ENCODE data around the gene COQ9. TPM values are rescaled to one million over a fixed set of nuclear protein-coding genes. Genes with fewer than 3 reads are reported as not detected.

Gene COQ9
- total RNA-seq, 4 donors from 2014 or later: 41.8 to 112 (median 76.1) TPM

DNA sequence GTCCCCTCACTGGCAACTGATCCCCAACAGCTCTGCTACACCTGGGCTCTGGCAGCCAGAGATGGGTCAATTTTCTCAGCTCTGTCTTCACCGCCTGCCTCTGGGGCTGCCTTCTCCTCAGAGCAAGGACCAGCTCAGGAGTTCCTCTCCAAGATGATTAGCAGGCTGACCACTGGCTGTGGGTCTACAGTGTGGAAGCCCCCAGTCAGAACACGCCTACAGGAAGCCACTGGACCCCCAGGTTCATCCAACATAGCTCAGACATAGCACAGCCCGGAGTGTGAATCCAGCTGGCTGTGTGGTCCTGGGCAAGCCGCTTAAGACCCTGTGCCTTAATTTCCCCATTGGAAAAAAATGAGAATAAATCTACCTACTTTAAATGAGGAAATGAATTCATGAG, 34.1 kb downstream of the COQ9 start:
- Histone ChIP-seq H3K27me3 (no peaks in the 10 kb centered on the region), H3K4me3 (replicated peaks in 1 of 3) (no peak overlapping the region), H3K9me3 (no peaks in the 10 kb centered on the region), H3K4me1 (peaks cover 9 to 35% of the 10 kb centered on the region in 2 donors), H3K27ac (no peak overlapping the region), H3K36me3 (no peaks in the 10 kb centered on the region)
- TF ChIP-seq POLR2A (IDR thresholded peaks at IDR 0.05): no peak
- TF ChIP-seq, protein P1, sequence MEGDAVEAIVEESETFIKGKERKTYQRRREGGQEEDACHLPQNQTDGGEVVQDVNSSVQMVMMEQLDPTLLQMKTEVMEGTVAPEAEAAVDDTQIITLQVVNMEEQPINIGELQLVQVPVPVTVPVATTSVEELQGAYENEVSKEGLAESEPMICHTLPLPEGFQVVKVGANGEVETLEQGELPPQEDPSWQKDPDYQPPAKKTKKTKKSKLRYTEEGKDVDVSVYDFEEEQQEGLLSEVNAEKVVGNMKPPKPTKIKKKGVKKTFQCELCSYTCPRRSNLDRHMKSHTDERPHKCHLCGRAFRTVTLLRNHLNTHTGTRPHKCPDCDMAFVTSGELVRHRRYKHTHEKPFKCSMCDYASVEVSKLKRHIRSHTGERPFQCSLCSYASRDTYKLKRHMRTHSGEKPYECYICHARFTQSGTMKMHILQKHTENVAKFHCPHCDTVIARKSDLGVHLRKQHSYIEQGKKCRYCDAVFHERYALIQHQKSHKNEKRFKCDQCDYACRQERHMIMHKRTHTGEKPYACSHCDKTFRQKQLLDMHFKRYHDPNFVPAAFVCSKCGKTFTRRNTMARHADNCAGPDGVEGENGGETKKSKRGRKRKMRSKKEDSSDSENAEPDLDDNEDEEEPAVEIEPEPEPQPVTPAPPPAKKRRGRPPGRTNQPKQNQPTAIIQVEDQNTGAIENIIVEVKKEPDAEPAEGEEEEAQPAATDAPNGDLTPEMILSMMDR (IDR thresholded peaks at IDR 0.05): no peak
- DNase-seq: no peak
- 94 to 96% methylated on average over 4 of the region's 4 CpGs for WGBS, 2 donors
- intact Hi-C loops (cut with DNase I): no loop called here

DNA sequence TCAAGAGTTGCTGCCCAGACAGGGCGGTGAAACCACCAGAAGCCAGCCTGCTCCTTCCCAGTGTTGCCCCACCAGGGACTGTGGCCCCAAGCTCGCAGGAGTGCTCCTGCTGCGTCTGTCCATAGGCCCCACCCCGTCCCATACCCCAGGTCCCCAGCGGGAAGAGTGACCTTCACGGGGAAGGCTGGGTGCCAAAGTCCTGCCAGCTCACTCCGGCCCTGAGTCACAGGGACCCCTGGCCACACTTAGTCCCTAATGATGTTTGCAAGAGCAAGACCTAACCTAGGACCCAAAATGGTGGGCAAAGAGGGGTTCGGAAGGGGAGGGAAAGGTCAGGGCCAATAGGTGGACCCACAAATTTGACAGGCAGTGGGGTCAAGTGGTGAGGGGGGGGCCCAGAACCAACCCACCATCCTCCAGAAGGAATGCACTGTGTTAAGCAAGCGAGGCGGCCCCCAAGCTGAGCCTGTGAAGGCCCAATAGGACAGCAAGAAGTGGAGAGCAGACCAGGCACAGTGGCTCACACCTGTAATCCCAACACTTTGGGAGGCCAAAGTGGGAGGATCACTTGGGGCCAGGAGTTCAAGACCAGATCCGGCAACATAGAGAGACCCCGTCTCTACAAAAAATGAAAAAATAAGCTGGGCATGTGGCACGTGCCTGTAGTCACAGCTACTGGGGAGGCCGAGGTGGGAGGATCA, 35.7 kb downstream of the COQ9 start:
- H3K4me3 ChIP-seq (replicated peaks in 1 of 3): no peak overlapping the region
- TF ChIP-seq, protein P1 (IDR thresholded peaks at IDR 0.05): no peak
- TF ChIP-seq POLR2A (IDR thresholded peaks at IDR 0.05): no peak
- no peak for DNase-seq
- intact Hi-C loops (cut with DNase I): no loop called here
- H3K36me3 ChIP-seq: no peaks in the 10 kb centered on the region
- H3K27me3 ChIP-seq: no peaks in the 10 kb centered on the region
- peaks cover 15 to 28% of the 10 kb centered on the region in 2 donors for H3K4me1 ChIP-seq
- H3K27ac ChIP-seq: no peak overlapping the region
- H3K9me3 ChIP-seq: no peaks in the 10 kb centered on the region
- 83 to 84% methylated on average over 9 to 13 of the region's 14 CpGs for WGBS, 2 donors

DNA sequence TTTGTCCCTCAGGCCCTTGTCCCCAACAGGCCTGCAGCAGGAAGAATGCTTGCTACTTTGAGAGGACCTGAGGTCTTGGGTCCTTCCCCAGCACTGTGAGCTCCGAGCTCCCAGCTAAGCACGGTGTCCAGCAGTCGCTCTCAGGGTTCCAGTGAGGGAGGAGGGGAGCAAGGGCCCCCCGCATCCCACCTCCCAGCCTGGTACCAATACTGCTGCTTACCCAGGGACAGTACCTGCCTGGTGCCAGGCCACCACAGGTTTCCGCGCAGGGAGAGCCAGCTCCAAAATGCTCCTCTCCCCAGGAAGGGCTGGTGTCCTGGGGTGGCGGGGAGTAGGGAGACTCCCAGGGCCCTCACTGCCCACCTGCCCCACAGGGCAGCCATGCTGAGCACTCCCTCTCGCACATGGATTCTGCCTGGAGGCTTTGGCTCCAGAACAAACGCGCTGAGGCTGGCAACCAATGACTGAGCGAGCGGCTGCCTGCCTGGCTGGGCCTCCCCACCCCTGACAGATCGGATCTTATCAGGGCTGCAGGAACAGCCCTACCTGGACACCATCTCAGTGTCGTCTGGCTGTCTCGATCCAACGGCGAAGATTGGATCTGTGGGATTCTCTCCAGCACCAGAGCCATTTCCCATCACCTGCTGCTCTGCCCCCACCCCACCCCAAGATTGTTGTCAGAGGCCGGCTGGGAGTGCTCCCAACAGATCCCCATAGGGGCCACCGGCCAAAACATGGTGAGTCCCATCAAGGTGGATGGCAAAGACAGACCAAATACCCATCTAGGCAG, 36.6 kb downstream of the COQ9 start:
- no peak overlapping the region for H3K4me3 ChIP-seq (replicated peaks in 1 of 3)
- H3K4me1 ChIP-seq: peaks cover 15 to 22% of the 10 kb centered on the region in 2 donors
- H3K36me3 ChIP-seq: no peaks in the 10 kb centered on the region
- 78 to 90% methylated on average over 8 to 13 of the region's 19 CpGs for WGBS, 2 donors
- TF ChIP-seq, protein P1 (IDR thresholded peaks at IDR 0.05): no peak
- TF ChIP-seq POLR2A (IDR thresholded peaks at IDR 0.05): no peak
- DNase-seq: no peak
- no peaks in the 10 kb centered on the region for H3K9me3 ChIP-seq
- no peaks in the 10 kb centered on the region for H3K27me3 ChIP-seq
- H3K27ac ChIP-seq: no peak overlapping the region
- intact Hi-C loops (cut with DNase I): no loop called here

DNA sequence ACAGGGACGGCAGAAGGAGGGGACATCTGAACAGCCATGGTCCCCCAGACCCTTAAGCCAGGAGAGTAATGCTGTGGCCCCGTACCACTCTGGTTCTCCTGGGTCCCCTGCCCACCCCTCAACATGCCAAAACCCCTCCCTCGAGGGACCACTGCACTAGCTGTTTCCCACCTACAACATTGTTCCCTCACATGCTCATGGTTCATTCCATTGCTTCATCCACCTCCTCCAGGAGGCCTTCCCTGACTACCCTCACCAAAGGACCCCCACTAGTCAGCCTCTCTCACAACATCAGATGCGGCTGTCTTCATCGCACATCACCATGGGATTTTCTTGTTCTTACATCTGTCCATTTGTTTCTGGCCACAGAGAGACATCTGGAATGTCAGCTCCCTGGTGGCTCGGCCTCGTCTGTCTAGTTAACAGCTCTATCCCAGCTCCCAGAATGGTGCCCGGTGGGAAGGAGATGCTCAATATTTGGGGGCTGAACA, 37.3 kb downstream of the COQ9 start:
- DNase-seq: no peak
- Histone ChIP-seq H3K27me3 (no peaks in the 10 kb centered on the region), H3K4me1 (peaks cover 15 to 22% of the 10 kb centered on the region in 2 donors), H3K9me3 (no peaks in the 10 kb centered on the region), H3K27ac (no peak overlapping the region), H3K4me3 (replicated peaks in 1 of 3) (no peak overlapping the region), H3K36me3 (no peaks in the 10 kb centered on the region)
- 86 to 90% methylated on average over 8 of the region's 8 CpGs for WGBS, 2 donors
- TF ChIP-seq, protein P1 (IDR thresholded peaks at IDR 0.05): no peak
- TF ChIP-seq POLR2A (IDR thresholded peaks at IDR 0.05): no peak
- intact Hi-C loops (cut with DNase I): no loop called here

All from thyroid gland (tissue), 4 donors.